ENCODE data around the gene HPDL.
A peak's percentile ranks its signal among the peaks of the same experiment; 100 is the strongest.
"Not testable (repeated sequence)": the region's sequence is repeated elsewhere in the genome, so short reads cannot be mapped to it uniquely, and the experiment has no call there.

Gene HPDL

DNA sequence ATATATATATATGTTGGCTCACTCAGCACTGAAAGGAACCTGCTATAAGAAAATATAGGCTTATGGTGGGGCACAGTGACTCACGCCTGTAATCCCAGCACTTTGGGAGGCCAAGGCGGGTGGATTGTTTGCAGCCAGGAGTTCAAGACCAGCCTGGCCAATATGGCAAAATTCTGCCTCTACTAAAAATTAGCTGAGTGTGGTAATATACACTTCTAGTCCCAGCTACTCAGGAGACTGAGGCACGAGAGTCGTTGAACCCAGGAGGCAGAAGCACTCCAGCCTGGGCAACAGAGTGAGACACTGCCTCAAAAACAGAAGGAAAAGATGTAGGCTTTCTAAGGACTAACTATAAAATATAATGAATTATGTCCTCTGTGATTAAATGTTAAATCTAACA is 28.1 kb downstream of the HPDL start:
- no peak for DNase-seq

DNA sequence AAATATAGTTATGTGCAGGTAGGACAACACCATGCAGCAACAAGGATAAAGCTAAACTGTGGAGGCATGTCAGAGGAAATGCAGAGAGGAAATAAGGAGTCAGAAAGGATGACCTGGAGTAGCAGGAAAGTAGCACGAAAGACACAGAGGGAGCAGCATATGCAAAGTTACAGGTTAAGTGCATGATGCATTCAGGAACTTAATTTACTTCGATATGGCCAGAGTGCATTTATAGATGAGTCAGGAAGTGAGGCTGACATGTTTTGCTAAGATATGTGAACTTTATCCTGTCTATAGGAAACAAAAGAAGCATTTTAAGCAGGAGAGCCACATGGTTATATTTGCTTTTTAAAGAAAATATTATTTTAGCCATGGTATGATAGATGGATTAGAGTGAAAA is 29.0 kb downstream of the HPDL start:
- DNase-seq = no peak

DNA sequence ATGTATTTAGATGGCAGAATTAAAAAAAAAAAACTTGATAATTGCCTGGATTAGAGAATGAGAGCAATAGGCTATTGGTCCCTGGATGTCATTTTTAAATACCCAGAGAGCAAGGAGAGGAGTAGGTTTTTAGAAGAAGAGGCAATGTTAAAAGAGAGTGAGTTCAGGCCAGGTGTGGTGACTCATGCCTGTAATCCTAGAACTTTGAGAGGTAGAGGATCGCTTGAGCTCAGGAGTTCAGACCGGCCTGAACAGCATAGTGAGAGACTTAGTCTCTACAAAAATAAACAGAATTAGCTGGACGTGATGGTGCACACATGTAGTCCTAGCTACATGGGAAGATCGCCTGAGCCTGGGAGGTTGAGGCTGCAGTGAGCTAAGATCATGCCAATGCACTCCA is 29.5 kb downstream of the HPDL start:
- no peak for DNase-seq

DNA sequence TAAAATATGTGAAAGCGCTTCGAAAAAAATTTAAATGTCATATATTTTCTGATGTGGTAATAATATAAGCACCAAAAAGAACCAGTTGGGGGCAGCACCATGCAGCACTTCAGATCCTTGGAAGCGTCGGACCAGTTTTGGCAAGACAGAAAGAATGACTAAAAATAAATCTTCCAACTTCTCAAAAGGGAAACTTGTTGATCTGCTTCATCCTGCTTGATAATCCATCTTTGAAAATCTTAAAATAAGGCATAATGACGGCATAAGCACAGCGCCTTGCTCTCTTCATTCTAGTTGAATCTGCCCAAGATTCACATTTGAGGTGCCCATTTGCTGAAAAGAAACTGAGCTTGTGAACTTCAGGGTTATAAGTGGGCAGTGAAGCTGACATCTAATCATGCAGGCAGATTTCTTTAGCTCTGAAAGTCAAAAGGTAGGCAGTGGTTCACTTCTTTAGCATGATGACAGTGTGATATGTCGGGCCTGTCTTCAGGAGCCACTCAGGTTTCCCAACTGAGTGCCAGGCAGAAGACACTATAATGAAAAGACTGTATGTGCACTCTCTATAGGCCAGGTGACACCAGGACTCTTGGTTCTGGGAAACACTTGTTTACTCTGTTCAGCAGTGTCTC is 33.3 kb downstream of the HPDL start:
- peak; percentile 44 for DNase-seq

DNA sequence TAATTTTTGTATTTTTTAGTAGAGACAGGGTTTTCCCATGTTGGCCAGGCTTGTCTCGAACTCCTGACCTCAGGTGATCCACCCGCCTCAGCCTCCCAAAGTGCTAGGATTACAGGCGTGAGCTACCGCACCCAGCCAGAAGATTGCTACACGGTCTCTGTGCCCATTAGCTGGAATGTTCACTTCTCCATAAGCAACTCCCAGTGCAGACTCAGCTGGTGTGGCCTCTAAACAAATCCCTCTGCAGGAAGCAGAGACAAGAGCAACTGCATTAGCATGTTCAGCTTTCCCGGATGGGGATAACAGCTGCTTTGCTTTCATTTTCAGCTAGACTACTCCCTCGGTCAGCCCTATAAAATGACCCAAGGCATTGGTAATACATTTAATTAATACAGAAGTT is 34.3 kb downstream of the HPDL start:
- not testable (repeated sequence) for DNase-seq

DNA sequence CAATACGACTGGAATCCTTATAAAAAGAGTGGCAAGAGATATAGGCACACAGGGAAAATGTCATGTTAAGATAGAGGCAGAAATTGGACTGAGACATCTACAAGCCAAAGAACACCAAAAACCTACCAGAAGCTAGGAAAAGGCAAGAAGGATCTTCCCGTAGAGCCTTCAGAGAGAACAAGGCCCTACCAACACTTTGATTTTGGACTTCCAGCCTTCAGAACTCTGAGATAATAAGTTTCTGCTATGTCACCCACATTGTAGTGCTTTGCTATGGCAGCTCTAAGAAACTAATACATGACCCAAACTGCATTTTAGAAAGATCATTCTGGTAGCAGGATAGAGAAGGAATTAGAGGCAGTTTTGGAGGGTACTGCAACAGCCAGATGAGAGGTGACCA is 37.6 kb downstream of the HPDL start:
- no peak for DNase-seq

DNA sequence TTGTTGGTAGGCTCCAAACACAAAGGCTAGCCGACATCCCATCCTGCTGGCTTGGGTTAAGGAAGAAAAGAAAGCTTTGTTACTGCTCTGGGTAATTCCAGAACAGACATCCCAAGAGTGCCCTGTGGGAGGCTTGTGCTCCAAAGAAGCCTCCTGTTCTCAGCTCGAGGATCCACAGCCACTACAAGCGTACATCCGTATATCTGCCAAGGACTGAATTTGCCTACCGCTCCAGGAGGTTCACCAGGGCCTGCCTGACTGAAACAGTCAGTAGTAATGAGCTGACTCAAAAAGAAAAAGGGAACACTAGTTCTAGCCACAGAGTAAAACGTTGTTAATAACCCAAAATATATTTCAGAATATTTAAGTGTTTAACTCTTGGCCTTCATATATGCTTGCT is 38.4 kb downstream of the HPDL start:
- DNase-seq = no peak

DNA sequence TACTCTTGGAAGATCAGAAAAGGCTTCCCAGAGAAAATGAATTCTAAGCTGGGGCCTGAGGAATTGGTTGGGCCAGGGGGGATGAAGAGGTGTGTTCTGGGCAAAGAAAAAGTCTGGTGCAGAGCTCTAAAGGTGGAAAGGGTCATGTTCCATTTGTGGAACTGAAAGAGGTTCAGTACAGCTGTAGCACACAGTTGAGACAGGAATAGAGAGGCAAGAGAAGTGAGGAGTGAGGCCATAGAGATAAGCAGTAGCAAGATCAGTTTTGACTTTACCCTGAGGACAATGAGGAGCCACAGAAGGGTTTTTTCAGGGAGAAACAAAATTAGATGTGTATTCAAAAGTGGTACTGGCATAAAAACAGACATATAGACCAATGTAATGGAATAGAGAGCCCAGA is 43.9 kb downstream of the HPDL start:
- no peak for DNase-seq

DNA sequence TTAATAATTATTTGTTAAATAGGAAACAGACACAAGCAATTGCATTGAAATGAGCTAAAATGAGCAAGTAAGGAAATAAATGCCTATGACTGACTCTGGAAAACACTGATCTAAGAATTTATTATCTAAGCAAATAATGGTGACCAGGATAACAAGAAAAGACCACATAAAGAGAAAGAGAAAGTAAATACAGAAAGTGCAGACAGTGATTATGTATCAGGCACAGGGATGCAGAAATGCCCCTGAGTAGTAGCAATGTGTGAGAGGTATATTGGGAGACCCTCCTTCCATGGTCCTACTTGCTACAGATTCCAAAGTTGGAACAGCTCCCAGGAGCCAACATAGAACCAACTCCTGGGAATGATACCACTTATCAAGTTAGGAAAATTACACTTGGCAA is 46.9 kb downstream of the HPDL start:
- no peak for DNase-seq

DNA sequence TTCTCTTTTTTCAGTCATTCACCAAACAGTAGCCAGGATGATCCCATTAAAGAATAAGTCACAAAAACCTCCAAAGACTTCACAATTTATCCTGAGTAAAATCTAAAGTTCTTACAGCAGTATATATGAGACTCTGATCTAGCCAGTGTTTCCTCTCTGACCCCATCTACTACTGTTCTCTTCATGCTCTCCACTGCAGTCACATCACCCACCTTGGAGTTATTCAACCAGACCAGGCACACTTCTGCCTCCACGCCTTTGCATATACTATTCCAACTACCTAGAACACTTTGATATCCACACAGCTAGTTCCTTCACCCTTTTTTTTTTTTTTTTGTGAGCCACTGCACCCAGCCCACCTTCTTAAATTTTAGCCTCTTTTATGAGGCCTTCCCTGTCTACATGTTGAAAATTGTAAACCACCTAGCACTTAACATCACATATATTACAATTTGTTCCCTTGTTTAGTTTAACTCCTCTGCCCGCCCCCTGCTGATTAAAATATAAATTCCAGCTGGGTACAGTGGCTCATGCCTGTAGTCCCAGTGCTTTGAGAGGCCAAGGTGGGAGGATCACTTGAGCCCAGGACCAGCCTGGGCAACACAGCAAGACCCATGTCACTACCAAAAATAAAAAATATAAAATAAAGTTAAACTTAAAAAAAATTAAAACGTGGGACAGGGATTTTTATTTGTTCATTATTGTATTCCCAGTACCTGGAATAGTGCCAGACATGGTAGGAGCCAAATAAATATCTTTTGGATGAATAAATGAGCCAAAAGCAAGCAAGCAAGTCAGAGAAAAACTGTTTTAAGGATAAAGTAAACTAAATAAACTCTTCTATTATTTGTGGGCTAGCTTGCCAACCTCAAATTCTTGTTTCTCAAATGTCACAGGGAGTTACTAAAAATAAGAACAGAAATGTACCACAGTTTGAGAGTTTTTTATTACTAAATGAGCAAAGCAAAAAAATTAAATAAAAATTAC is 48.7 kb downstream of the HPDL start:
- DNase-seq = no peak

DNA sequence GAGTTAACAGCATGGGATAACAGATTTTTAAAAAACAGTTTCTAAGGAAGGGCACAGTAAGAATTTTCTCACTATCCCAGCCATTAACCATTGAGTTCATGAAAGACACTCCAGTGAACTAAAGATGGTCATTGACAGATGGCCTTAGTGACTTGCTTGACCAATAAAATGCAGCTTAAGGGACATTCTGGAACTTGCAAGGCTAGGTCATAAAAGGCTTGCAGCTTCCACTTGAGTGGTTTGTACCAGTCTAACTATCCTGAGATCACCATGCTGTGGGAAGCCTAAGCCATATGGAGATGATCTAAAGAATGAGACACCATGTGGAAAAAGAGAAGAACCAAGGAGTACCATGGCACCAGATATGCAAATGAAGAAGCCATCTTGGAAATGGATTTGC is 51.5 kb downstream of the HPDL start:
- no peak for DNase-seq
